GM21825 (cell line): ENCODE results near the gene LRP10.
"Not testable (repeated sequence)": the region's sequence is repeated elsewhere in the genome, so short reads cannot be mapped to it uniquely, and the experiment has no call there.

ENCODE experiments used
- ATAC-seq: cut with Tn5 transposase; IDR thresholded peaks from one replicate; pipeline ENCODE4 v1.9.1; 2021; ENCODE audit warnings: mild to moderate bottlenecking, moderate library complexity; ENCODE audit not compliant: unreplicated experiment

Gene LRP10

GRCh38 chr14:22871224-22872032, at the start of gene LRP10:
LRP10 (plus strand) TSS chr14:22871740; CDS start chr14:22872304, 564 bp downstream.
- peak; percentile 78 for ATAC-seq

- no peak for ATAC-seq
Measured at GRCh38 chr14:22822016-22822570, 49.4 kb upstream of the LRP10 start.

GRCh38 chr14:22822571-22823098, 48.9 kb upstream of the LRP10 start:
- peak; percentile 45 for ATAC-seq

GRCh38 chr14:22824711-22825359, 46.7 kb upstream of the LRP10 start:
- ATAC-seq, result no peak

- ATAC-seq, result not testable (repeated sequence)
Measured at GRCh38 chr14:22829076-22829660, 42.4 kb upstream of the LRP10 start.

GRCh38 chr14:22829661-22830442, 41.7 kb upstream of the LRP10 start, which contains the start of gene MRPL52:
MRPL52 (plus strand) TSS chr14:22829887; CDS start chr14:22829913, 26 bp downstream.
- ATAC-seq, result peak; percentile 89

GRCh38 chr14:22830443-22831010, 41.0 kb upstream of the LRP10 start:
- no peak for ATAC-seq

GRCh38 chr14:22835505-22835904, 36.0 kb upstream of the LRP10 start:
- ATAC-seq, result no peak

GRCh38 chr14:22836301-22837113, 35.0 kb upstream of the LRP10 start, which contains the start of gene MMP14:
MMP14 (plus strand) TSS chr14:22836585; CDS start chr14:22836818, 233 bp downstream.
- ATAC-seq, result no peak

GRCh38 chr14:22837114-22837749, 34.3 kb upstream of the LRP10 start:
- ATAC-seq, result no peak

- no peak for ATAC-seq
Measured at GRCh38 chr14:22837750-22838538, 33.6 kb upstream of the LRP10 start.

GRCh38 chr14:22838631-22839041, 32.9 kb upstream of the LRP10 start:
- no peak for ATAC-seq

GRCh38 chr14:22839159-22839779, 32.3 kb upstream of the LRP10 start:
- ATAC-seq, result no peak

GRCh38 chr14:22841311-22841710, 30.2 kb upstream of the LRP10 start:
- no peak for ATAC-seq

GRCh38 chr14:22841769-22842168, 29.8 kb upstream of the LRP10 start:
- ATAC-seq, result no peak

- no peak for ATAC-seq
Measured at GRCh38 chr14:22842211-22843122, 29.1 kb upstream of the LRP10 start.
